ENCODE measurements around the gene CALCR.
A peak's percentile ranks its signal among the peaks of the same experiment; 100 is the strongest.

Gene CALCR

GRCh38 chr7:93475811-93476210 lies 98.7 kb downstream of the CALCR start:
- DNase-seq: no peak
- no peak overlapping the region for H3K27ac ChIP-seq
- no peaks in the 10 kb centered on the region for H3K36me3 ChIP-seq
- H3K27me3 ChIP-seq (ENCODE audit: insufficient read depth, low read depth, severe bottlenecking): no peaks in the 10 kb centered on the region
- TF ChIP-seq, protein P1, sequence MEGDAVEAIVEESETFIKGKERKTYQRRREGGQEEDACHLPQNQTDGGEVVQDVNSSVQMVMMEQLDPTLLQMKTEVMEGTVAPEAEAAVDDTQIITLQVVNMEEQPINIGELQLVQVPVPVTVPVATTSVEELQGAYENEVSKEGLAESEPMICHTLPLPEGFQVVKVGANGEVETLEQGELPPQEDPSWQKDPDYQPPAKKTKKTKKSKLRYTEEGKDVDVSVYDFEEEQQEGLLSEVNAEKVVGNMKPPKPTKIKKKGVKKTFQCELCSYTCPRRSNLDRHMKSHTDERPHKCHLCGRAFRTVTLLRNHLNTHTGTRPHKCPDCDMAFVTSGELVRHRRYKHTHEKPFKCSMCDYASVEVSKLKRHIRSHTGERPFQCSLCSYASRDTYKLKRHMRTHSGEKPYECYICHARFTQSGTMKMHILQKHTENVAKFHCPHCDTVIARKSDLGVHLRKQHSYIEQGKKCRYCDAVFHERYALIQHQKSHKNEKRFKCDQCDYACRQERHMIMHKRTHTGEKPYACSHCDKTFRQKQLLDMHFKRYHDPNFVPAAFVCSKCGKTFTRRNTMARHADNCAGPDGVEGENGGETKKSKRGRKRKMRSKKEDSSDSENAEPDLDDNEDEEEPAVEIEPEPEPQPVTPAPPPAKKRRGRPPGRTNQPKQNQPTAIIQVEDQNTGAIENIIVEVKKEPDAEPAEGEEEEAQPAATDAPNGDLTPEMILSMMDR (IDR thresholded peaks at IDR 0.05; ENCODE audit: low read depth, low read length): no peak
- H3K4me3 ChIP-seq (ENCODE audit: low read depth, low read length): no peak overlapping the region
- H3K9me3 ChIP-seq (ENCODE audit: severe bottlenecking): no peaks in the 10 kb centered on the region

DNA sequence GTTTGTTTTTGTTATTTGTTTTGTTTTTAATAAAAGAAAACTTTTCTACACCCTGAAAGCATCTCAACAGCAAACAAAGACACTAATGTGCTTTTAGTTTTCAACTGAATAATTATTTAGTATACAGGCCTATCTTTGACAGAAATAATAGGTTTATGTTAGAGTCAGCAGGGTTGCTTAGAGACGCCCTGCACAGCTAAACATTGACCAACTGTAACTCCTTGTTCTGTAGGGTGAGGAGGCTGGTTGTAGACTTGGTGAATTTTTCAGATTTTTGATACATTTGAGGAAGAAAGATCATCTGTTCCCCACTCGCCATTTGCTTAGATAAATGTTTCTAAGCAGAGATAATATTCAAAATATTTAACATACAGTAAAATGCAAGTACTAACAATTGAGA lies 103.1 kb downstream of the CALCR start:
- no peak for DNase-seq
- Histone ChIP-seq H3K27me3 (ENCODE audit: insufficient read depth, low read depth, severe bottlenecking) (no peaks in the 10 kb centered on the region), H3K36me3 (no peaks in the 10 kb centered on the region), H3K27ac (no peak overlapping the region), H3K4me3 (ENCODE audit: low read depth, low read length) (no peak overlapping the region), H3K9me3 (ENCODE audit: severe bottlenecking) (no peaks in the 10 kb centered on the region)
- TF ChIP-seq, protein P1 (IDR thresholded peaks at IDR 0.05; ENCODE audit: low read depth, low read length): no peak

DNA sequence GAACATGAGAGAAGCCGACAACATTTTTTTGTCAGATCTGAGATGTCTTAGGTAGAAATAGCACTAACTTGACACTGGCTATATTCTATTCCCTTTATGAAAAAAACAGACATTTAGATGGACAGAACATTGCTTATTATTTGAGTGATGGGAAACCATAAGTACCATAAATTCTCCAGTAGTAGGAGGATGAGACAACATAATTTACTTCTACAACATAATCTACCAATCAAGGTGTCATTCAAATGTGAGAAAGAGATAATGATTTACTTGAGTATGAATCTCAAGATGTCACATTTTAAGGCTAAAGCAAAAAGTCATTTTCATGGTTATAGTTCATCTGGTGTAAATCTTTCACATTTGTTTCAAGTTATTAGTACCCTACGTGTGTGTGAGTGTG lies 110.8 kb downstream of the CALCR start:
- no peaks in the 10 kb centered on the region for H3K36me3 ChIP-seq
- no peak overlapping the region for H3K27ac ChIP-seq
- H3K9me3 ChIP-seq (ENCODE audit: severe bottlenecking): no peaks in the 10 kb centered on the region
- H3K4me3 ChIP-seq (ENCODE audit: low read depth, low read length): no peak overlapping the region
- no peak for DNase-seq
- TF ChIP-seq, protein P1 (IDR thresholded peaks at IDR 0.05; ENCODE audit: low read depth, low read length): no peak
- H3K27me3 ChIP-seq (ENCODE audit: insufficient read depth, low read depth, severe bottlenecking): no peaks in the 10 kb centered on the region

GRCh38 chr7:93461350-93461749 lies 113.2 kb downstream of the CALCR start:
- TF ChIP-seq, protein P1 (IDR thresholded peaks at IDR 0.05; ENCODE audit: low read depth, low read length): 0 out of 2 replicates have a peak, but pooled peaks have one; percentile 6
- no peaks in the 10 kb centered on the region for H3K36me3 ChIP-seq
- no peaks in the 10 kb centered on the region for H3K9me3 ChIP-seq (ENCODE audit: severe bottlenecking)
- H3K27ac ChIP-seq: no peak overlapping the region
- no peaks in the 10 kb centered on the region for H3K27me3 ChIP-seq (ENCODE audit: insufficient read depth, low read depth, severe bottlenecking)
- DNase-seq: peak; percentile 9
- H3K4me3 ChIP-seq (ENCODE audit: low read depth, low read length): no peak overlapping the region

DNA sequence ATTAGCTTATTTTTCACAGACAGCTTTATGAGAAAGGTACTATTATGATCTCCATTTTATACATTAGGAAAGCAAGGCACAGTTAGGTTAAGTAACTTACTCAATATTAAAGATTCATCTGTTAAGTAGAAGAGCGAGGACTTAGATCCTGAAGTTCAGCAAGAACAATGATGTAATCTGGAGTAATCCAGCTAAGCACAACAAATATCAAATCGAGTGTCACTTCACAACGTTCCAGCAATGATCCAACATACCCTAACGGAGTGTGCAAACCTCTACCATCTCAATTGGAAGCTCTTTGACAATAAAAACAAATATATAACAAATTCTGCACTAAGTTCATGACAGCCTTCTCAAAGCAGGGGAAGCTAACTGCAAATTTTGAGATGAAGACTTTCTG lies 121.3 kb downstream of the CALCR start:
- Histone ChIP-seq H3K4me3 (ENCODE audit: low read depth, low read length) (no peak overlapping the region), H3K27me3 (ENCODE audit: insufficient read depth, low read depth, severe bottlenecking) (no peaks in the 10 kb centered on the region), H3K27ac (no peak overlapping the region), H3K36me3 (no peaks in the 10 kb centered on the region), H3K9me3 (ENCODE audit: severe bottlenecking) (no peaks in the 10 kb centered on the region)
- no peak for DNase-seq
- TF ChIP-seq, protein P1 (IDR thresholded peaks at IDR 0.05; ENCODE audit: low read depth, low read length): no peak

DNA sequence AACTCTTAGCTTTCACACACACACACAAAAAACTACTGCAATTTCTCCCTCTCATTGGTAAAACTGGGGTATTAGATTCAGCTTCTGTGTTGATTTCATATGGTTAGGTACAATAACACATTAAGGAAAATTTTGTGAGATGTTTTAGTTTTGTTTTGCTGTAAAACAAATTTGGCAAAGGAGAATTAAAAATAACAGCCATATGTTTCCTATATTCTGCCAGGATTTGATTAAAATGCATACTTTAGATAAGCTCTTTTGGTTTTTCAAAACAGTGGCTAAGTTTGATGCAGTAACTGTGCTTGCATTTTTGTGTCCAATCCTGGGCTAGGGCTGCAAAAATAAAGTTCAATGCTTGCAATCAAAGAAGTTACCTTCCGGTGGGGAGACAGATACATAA lies 126.3 kb downstream of the CALCR start:
- Histone ChIP-seq H3K27ac (no peak overlapping the region), H3K9me3 (ENCODE audit: severe bottlenecking) (no peaks in the 10 kb centered on the region), H3K36me3 (no peaks in the 10 kb centered on the region), H3K4me3 (ENCODE audit: low read depth, low read length) (no peak overlapping the region), H3K27me3 (ENCODE audit: insufficient read depth, low read depth, severe bottlenecking) (no peaks in the 10 kb centered on the region)
- TF ChIP-seq, protein P1 (IDR thresholded peaks at IDR 0.05; ENCODE audit: low read depth, low read length): no peak
- no peak for DNase-seq

Data from WERI-Rb-1 (cell line).